Keratinocyte (primary cell): ENCODE data around the gene KIF1B. TPM values are rescaled to one million over a fixed set of nuclear protein-coding genes. Genes with fewer than 3 reads are reported as not detected.

Experiments
- DNase-seq: peaks from one replicate; pipeline ENCODE4 v3.0.0-alpha.2; 2011; ENCODE audit warnings: low read depth, missing footprints, low spot score
- FAIRE-seq: peaks from 2 replicates; lab custom pipeline; 2011; peaks lifted over from hg19 to GRCh38; lab: Jason Lieb, UNC
- H2AFZ ChIP-seq: 2 replicates; pipeline ENCODE4 v1.6.0; 2012; ENCODE audit warnings: low read length, control low read depth, inconsistent platforms; ENCODE audit not compliant: control insufficient read depth
- H3K27ac ChIP-seq: 2 replicates; pipeline ENCODE4 v1.5.1; 2011; ENCODE audit warnings: low read length; ENCODE audit not compliant: control insufficient read depth, insufficient read depth
- H3K27me3 ChIP-seq: 3 replicates; pipeline ENCODE4 v1.6.0; 2011; ENCODE audit warnings: low read length; ENCODE audit not compliant: control insufficient read depth, insufficient read depth; ENCODE audit errors: extremely low read depth
- H3K36me3 ChIP-seq, 2 experiments: 2 replicates in 1 of 2; 3 replicates in 1 of 2; pipeline ENCODE4 v1.5.1; 2011; ENCODE audit warnings: low read length in 2 of 2, mild to moderate bottlenecking in 1 of 2; ENCODE audit not compliant: control insufficient read depth in 2 of 2, insufficient read depth in 2 of 2; ENCODE audit errors: extremely low read depth in 1 of 2
- H3K4me1 ChIP-seq: 3 replicates; pipeline ENCODE4 v1.5.1; 2011; ENCODE audit warnings: low read length; ENCODE audit not compliant: control insufficient read depth, insufficient read depth; ENCODE audit errors: extremely low read depth
- H3K4me2 ChIP-seq: 3 replicates; pipeline ENCODE4 v1.6.0; 2011; ENCODE audit warnings: low read depth, low read length; ENCODE audit not compliant: control insufficient read depth, insufficient read depth; ENCODE audit errors: extremely low read depth
- H3K4me3 ChIP-seq, 3 experiments: fragments of 200-600 bp in 1 of 3; sonication (generic) in 1 of 3; 2 replicates in 2 of 3; 3 replicates in 1 of 3; pipeline ENCODE4 v1.5.1; 2011 to 2016; ENCODE audit warnings: low read length in 3 of 3, mild to moderate bottlenecking in 3 of 3, control low read depth in 2 of 3, inconsistent platforms in 1 of 3, low read depth in 1 of 3, mixed read lengths in 1 of 3, mixed run types in 1 of 3, moderate library complexity in 1 of 3; ENCODE audit not compliant: control insufficient read depth in 2 of 3, insufficient read depth in 2 of 3; ENCODE audit errors: extremely low read depth in 1 of 3
- H3K79me2 ChIP-seq: 2 replicates; pipeline ENCODE4 v1.6.0; 2012; ENCODE audit warnings: low read length; ENCODE audit not compliant: control insufficient read depth, insufficient read depth
- H3K9ac ChIP-seq: 3 replicates; pipeline ENCODE4 v1.6.0; 2011; ENCODE audit warnings: low read length; ENCODE audit not compliant: control insufficient read depth, insufficient read depth; ENCODE audit errors: extremely low read depth
- H3K9me1 ChIP-seq: 3 replicates; pipeline ENCODE4 v1.6.0; 2011; ENCODE audit warnings: low read length; ENCODE audit not compliant: control insufficient read depth, insufficient read depth; ENCODE audit errors: extremely low read depth
- H3K9me3 ChIP-seq: 2 replicates; pipeline ENCODE4 v1.5.1; 2012; ENCODE audit warnings: low read depth, low read length; ENCODE audit not compliant: control insufficient read depth
- H4K20me1 ChIP-seq: 3 replicates; pipeline ENCODE4 v1.6.0; 2011; ENCODE audit warnings: low read length; ENCODE audit not compliant: control insufficient read depth, insufficient read depth; ENCODE audit errors: extremely low read depth
- EZH2 ChIP-seq: IDR thresholded peaks from one replicate; pipeline ENCODE4 v1.6.1; 2012; ENCODE audit warnings: inconsistent platforms, mild to moderate bottlenecking, low read length, moderate library complexity
- dilution Hi-C: fragments of 300-500 bp; cut with MboI; formaldehyde crosslinking; loops from one replicate; pipeline ENCODE4 v1.7.0; 2020; ENCODE audit warnings: low sequenced_read_pairs; ENCODE audit not compliant: extremely low pct_ligation_motif_present
- polyA plus RNA-seq, 5 experiments: library from polyadenylated mRNA; depleted of rRNA in 3 of 5; stranded (reverse) in 3 of 5; stranded (forward) in 1 of 5; unstranded in 1 of 5; fragments of >200 nt; gene quantifications; 1 replicate in 1 of 5; 2 replicates in 3 of 5; 3 replicates in 1 of 5; pipeline versions ENCODE4 v1.2.1 to v1.2.3, GENCODE V29; 2011 to 2012; ENCODE audit warnings: missing spikeins in 2 of 5, low read depth in 1 of 5, low replicate concordance in 1 of 5
- TF ChIP-seq, protein P1 (sequence below), 3 experiments: IDR thresholded peaks in 1 of 3; conservative IDR thresholded peaks in 1 of 3; optimal IDR thresholded peaks in 1 of 3; 2 replicates in 2 of 3; 3 replicates in 1 of 3; pipeline versions ENCODE3 to v1.5.1; 2011; ENCODE audit warnings: low read length in 3 of 3, mild to moderate bottlenecking in 3 of 3, moderate library complexity in 2 of 3, control low read depth in 1 of 3, inconsistent platforms in 1 of 3; ENCODE audit not compliant: insufficient read depth in 2 of 3; ENCODE audit errors: extremely low read depth in 1 of 3

The KIF1B gene
- polyA plus RNA-seq, 1 donor (not counting 4 experiments of a cell fraction or from before 2014, with no cell fraction given), result 15.1 TPM

DNA sequence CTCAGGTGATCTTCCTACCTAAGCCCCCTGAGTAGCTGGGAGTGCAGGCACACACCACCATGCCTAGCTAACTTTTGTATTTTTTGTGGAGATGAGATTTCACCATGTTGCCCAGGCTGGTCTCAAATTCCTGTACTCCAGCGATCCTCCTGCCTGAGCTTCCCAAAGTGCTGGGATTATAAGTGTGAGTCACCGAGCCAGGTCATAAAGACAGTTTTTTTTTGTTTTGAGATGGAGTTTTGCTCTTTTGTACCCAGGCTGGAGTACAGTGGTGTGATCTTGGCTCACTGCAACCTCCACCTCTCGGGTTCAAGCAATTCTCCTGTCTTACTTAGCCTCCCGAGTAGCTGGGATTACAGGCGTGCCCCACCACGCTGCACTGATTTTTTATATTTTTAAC, 42.1 kb downstream of the KIF1B start:
- no peak for TF ChIP-seq EZH2
- TF ChIP-seq, protein P1, sequence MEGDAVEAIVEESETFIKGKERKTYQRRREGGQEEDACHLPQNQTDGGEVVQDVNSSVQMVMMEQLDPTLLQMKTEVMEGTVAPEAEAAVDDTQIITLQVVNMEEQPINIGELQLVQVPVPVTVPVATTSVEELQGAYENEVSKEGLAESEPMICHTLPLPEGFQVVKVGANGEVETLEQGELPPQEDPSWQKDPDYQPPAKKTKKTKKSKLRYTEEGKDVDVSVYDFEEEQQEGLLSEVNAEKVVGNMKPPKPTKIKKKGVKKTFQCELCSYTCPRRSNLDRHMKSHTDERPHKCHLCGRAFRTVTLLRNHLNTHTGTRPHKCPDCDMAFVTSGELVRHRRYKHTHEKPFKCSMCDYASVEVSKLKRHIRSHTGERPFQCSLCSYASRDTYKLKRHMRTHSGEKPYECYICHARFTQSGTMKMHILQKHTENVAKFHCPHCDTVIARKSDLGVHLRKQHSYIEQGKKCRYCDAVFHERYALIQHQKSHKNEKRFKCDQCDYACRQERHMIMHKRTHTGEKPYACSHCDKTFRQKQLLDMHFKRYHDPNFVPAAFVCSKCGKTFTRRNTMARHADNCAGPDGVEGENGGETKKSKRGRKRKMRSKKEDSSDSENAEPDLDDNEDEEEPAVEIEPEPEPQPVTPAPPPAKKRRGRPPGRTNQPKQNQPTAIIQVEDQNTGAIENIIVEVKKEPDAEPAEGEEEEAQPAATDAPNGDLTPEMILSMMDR (optimal IDR thresholded peaks at IDR 0.05 in 1 of 3, IDR thresholded peaks at IDR 0.05 in 1 of 3, conservative IDR thresholded peaks at IDR 0.05 in 1 of 3; ENCODE audit: extremely low read depth in 1 of 3, insufficient read depth in 2 of 3, low read length in 3 of 3), result no peak
- Histone ChIP-seq H3K4me1 (peaks cover 8% of the 10 kb centered on the region), H3K79me2 (peaks cover 44% of the 10 kb centered on the region), H2AFZ (no peak overlapping the region), H4K20me1 (no peaks in the 10 kb centered on the region), H3K9me1 (peaks cover 2% of the 10 kb centered on the region), H3K27me3 (no peaks in the 10 kb centered on the region), H3K9ac (no peak overlapping the region), H3K9me3 (no peaks in the 10 kb centered on the region), H3K4me3 (no peak overlapping the region), H3K4me2 (no peak overlapping the region), H3K36me3 (no peaks in the 10 kb centered on the region), H3K27ac (no peak overlapping the region)
- dilution Hi-C loops, result no loop called here
- DNase-seq, result no peak
- peak; percentile 52 for FAIRE-seq

- dilution Hi-C loops, result no loop called here
- Histone ChIP-seq H3K36me3 (no peaks in the 10 kb centered on the region), H3K4me1 (peaks cover 8% of the 10 kb centered on the region), H3K9me1 (peaks cover 2% of the 10 kb centered on the region), H3K27ac (no peak overlapping the region), H3K4me2 (no peak overlapping the region), H3K79me2 (peaks cover 41% of the 10 kb centered on the region), H3K9ac (no peak overlapping the region), H3K4me3 (no peak overlapping the region), H3K9me3 (no peaks in the 10 kb centered on the region), H4K20me1 (no peaks in the 10 kb centered on the region), H3K27me3 (no peaks in the 10 kb centered on the region), H2AFZ (no peak overlapping the region)
- no peak for TF ChIP-seq EZH2
- TF ChIP-seq, protein P1 (optimal IDR thresholded peaks at IDR 0.05 in 1 of 3, IDR thresholded peaks at IDR 0.05 in 1 of 3, conservative IDR thresholded peaks at IDR 0.05 in 1 of 3; ENCODE audit: extremely low read depth in 1 of 3, insufficient read depth in 2 of 3, low read length in 3 of 3), result no peak
- DNase-seq (no peak), FAIRE-seq (no peak)
Measured at GRCh38 chr1:10253149-10253548, 42.8 kb downstream of the KIF1B start.
